Measurements from ENCODE around the gene GCKR.

The GCKR gene

GRCh38 chr2:27496357-27497287 lies at the start of gene GCKR:
GCKR (plus strand) TSS chr2:27496839; CDS start chr2:27496905, 66 bp downstream.
- DNase-seq, result no peak

- DNase-seq, result no peak
Observed at GRCh38 chr2:27448381-27448780, 48.3 kb upstream of the GCKR start.

DNA sequence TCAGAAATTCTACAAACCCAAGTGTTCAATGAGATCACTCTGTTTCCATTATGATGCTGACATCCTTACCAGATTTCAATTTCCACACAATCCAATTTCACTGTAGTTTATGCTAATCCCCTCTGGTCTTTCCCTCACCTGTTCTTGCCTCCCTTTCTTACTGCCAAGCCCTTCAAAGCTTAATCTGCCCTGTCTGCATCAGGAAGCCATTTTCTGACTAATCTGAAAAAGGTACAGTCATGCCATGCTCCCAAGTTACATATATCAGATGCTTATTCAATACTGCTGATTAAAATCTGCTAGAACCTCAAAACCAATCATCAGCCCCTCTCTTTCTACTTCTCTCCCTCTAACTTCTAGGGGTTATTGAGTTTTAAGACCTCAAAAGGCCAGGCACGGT lies 45.5 kb upstream of the GCKR start:
- no peak for DNase-seq

- DNase-seq, result no peak
Observed at GRCh38 chr2:27453968-27454367, 42.7 kb upstream of the GCKR start.

GRCh38 chr2:27461118-27461517 lies 35.5 kb upstream of the GCKR start:
- DNase-seq, result no peak

DNA sequence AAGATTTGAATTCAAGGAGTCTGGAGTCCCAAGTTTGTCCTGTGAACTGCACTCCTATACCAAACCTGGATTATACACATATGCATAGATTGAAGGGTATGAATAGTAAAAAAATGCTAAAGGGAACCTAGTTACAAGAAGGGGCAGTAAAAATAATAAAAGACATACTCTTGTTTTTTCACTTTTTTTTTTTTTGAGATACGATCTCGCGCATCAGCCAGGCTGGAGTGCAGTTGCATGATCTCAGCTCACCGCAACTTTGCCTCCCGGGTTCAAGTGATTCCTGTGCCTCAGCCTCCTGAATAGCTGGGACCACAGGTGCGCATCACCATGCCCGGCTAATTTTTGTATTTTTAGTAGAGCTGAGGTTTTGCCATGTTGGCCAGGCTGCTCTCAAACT lies 32.2 kb upstream of the GCKR start:
- DNase-seq, result no peak

DNA sequence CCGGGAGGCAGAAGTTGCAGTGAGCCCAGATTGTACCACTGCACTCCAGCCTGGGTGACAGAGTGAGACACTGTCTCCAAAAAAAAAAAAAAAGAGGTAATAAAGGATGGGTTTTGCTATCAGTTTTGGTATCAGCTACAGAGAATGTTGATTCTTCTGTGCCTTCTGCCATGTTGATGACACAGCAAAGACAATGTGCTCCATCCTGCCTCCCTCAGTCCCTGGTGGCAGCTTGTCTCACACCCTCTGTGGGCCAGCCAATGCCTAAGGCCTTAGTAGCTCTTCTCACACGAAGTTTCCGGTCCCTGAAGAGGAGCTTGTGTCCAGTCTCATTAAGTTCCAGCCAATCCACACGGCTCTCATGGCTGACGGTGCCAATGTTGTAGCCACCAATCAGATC lies 24.7 kb upstream of the GCKR start:
- DNase-seq, result no peak

- no peak for DNase-seq
Observed at GRCh38 chr2:27485496-27485895, 11.1 kb upstream of the GCKR start.

GRCh38 chr2:27489118-27489497 lies 7.5 kb upstream of the GCKR start:
- DNase-seq, result peak; percentile 30

- DNase-seq, result peak; percentile 99
Observed at GRCh38 chr2:27489498-27490397, 6.9 kb upstream of the GCKR start, which contains the start of gene IFT172. IFT172 (minus strand) TSS chr2:27489743; CDS start chr2:27489653, 90 bp downstream.

GRCh38 chr2:27492557-27492956 lies 4.1 kb upstream of the GCKR start:
- DNase-seq, result no peak

DNA sequence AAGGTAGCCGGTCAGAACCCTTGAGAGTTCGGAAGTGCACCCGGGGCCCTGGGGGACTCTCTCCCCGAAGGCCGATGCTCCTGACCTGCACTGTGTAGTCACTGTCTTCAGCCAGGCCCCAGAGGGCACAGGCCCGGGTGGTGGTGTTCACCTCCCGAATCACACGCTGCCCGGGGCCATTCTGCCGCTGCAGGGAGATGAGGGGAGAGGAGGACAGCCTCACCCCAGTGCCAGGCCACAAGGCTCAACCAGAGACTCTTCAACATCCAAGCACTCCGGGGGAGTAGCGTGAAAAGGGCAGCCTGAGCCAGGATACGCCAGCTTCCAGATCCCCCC lies 2.7 kb upstream of the GCKR start:
- DNase-seq, result no peak

- DNase-seq, result no peak
Observed at GRCh38 chr2:27494284-27494943, 2.2 kb upstream of the GCKR start.

GRCh38 chr2:27494944-27495554 lies 1.6 kb upstream of the GCKR start, which contains the start of gene FNDC4:
FNDC4 (minus strand) TSS chr2:27495200; CDS start chr2:27494679, 521 bp downstream.
- DNase-seq, result peak; percentile 23

DNA sequence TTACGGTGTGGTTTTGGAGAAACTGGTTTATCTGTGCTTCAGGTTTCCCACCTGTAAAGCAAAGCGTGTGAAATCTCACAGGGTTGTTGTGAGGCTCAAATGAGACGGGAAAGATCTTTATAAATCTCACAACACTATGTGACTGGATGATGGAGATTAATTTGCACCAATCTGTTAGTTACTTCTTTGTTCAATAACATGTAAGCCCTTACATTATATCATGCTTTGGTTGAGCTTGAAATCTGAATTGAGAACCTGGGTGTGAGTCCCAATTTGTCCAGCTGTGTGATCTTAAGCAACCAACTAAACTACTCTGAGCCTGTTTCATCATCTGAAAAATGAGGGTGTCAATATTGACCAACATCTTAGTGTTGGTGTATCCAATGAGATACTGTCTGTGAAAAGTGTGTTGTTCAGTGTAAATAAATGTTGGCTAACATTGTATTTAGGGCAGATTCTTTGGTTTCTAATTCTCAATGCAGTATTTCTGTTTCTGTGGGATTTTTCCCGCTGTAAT lies 741 bp upstream of the GCKR start:
- DNase-seq, result no peak

- no peak for DNase-seq
Observed at GRCh38 chr2:27497288-27497627, 619 bp downstream of the GCKR start.

DNA sequence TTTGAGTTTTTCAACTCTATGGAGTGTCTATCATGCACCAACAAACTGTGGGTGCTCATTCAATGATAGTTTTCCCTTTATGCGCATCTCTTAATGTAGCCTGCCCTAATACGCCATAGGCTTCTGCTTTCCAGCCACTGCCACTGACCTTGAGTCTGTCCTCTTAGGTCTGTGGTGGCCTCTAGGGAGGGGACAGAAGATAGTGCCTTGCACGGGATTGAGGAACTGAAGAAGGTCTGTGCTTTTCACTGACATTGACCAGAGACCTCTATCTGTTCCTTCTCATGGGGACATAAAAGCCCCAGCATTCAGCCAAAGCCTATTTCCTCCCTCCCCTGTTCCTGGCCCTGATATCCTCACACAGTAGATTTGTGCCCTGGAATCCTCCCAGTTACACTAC lies 2.3 kb downstream of the GCKR start:
- DNase-seq, result no peak

- no peak for DNase-seq
Observed at GRCh38 chr2:27501042-27501441, 4.4 kb downstream of the GCKR start.

DNA sequence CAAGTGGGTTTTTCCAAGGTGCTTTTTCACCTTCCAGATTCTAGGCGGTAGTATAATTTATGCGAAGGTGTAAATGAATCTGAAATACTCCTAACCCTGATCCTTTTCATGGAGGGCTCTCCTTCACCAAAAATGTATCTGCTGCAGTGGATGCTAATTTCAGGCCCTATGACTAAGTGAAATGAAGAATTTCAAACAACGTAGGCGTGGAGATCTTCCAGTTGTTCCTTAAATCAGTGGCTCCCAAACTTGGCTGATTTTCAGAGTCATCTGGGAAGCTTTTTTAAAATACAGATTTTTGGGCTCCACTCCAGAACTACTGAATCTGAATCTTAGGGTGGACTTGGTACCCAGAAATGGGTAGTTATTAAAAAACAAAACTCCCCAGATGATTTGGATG lies 5.5 kb downstream of the GCKR start:
- DNase-seq, result no peak

DNA sequence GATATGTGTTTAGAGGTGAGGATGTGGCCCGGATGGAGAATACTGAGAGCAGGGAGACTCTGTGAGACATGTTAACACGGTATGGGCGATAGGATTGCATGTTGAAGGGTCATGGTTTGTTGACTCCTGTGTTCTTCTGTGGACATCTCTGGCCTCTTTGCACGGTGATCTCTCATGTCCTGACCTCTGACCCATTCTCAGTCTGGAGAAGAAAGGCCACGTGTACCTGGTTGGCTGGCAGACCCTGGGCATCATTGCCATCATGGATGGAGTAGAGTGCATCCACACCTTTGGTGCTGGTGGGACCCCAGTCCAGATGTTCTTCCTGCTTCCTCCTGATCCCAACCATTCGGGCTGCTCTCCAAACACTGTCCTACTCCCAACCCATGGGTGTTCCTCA lies 9.9 kb downstream of the GCKR start:
- DNase-seq, result no peak

GRCh38 chr2:27507293-27507692 lies 10.7 kb downstream of the GCKR start:
- no peak for DNase-seq

DNA sequence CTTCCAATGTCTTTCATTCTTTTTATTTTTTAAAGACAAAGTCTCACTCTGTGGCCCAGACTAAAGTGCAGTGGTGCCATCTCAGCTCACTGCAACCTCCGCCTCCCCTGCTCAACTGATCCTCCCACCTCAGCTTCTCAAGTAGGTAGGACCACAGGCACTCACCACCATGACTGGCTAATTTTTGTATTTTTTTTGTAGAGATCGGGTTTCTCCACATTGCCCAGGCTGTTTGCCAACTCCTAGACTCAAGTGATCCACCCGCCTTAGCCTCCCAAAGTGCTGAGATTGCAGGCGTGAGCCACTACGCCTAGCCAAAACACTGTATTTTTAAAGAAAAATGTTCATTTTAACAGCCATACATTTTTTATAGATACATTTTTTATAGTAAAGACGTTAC lies 12.7 kb downstream of the GCKR start:
- no peak for DNase-seq

Measured in CD4-positive, alpha-beta T cell treated with Interleukin-21 for 1 hour (primary cell).